Epithelial cell of proximal tubule (primary cell): ENCODE data around the gene TTN. TPM values are rescaled to one million over a fixed set of nuclear protein-coding genes. Genes with fewer than 3 reads are reported as not detected.

Experiments
- DNase-seq: peaks from one replicate; pipeline ENCODE4 v3.0.0-alpha.2; 2011; ENCODE audit warnings: low read depth
- H3K4me3 ChIP-seq: 2 replicates; pipeline ENCODE4 v1.5.1; 2011; ENCODE audit warnings: low read depth, mild to moderate bottlenecking, low read length
- total RNA-seq: library from RNA; depleted of rRNA; stranded (reverse); fragments of >200 nt; gene quantifications from 2 replicates; pipeline ENCODE4 v1.2.3, GENCODE V29; 2015
- TF ChIP-seq, protein P1 (sequence below): conservative IDR thresholded peaks from 2 replicates; pipeline ENCODE4 v1.5.1; 2012; ENCODE audit warnings: low read depth, mild to moderate bottlenecking, low read length

Gene TTN
- total RNA-seq, 1 donor from 2014 or later: 0.12 TPM

DNA sequence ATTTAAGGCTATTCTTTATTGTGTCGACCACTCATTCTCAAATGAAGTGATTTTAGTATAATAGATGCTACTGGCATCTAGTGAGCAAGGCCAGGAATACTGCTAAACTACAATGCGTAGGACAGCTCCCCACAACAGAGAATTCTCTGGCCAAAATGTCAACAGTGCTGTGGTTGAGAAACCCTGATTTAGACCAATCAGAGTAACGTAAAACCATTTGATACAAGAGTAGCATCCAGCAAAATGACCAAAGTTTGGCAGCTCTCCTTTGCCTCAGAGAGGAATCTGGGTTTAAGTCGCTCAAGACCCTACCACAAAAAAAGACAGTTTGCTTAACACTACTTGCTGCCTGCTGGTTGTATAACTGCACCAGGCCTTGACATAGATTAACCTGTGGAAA lies 37.0 kb upstream of the TTN start:
- no peak overlapping the region for H3K4me3 ChIP-seq
- TF ChIP-seq, protein P1, sequence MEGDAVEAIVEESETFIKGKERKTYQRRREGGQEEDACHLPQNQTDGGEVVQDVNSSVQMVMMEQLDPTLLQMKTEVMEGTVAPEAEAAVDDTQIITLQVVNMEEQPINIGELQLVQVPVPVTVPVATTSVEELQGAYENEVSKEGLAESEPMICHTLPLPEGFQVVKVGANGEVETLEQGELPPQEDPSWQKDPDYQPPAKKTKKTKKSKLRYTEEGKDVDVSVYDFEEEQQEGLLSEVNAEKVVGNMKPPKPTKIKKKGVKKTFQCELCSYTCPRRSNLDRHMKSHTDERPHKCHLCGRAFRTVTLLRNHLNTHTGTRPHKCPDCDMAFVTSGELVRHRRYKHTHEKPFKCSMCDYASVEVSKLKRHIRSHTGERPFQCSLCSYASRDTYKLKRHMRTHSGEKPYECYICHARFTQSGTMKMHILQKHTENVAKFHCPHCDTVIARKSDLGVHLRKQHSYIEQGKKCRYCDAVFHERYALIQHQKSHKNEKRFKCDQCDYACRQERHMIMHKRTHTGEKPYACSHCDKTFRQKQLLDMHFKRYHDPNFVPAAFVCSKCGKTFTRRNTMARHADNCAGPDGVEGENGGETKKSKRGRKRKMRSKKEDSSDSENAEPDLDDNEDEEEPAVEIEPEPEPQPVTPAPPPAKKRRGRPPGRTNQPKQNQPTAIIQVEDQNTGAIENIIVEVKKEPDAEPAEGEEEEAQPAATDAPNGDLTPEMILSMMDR: no peak
- DNase-seq: no peak

DNA sequence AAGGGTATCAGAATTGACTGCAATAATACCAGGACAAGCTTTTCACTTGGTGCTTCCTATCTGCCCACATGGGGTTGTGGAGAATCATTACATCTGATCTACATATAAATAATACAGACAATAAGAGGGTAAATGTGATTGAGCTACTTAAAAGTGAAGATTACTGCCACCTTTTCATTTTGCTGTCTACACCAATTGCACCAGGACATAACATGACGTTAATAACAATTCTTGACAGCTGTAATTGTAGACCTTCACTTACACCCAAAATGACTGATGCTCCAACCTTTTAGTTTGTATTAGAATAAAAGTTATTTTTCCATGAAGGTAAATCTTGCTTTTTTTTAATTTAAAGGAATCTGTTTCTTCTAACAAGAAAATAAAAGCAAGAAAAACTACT lies 36.5 kb upstream of the TTN start:
- TF ChIP-seq, protein P1: no peak
- H3K4me3 ChIP-seq: no peak overlapping the region
- no peak for DNase-seq

- no peak overlapping the region for H3K4me3 ChIP-seq
- DNase-seq: no peak
- TF ChIP-seq, protein P1: no peak
Observed at GRCh38 chr2:178836807-178837206, 29.6 kb upstream of the TTN start.

- TF ChIP-seq, protein P1: no peak
- no peak for DNase-seq
- no peak overlapping the region for H3K4me3 ChIP-seq
Observed at GRCh38 chr2:178834086-178834485, 26.9 kb upstream of the TTN start.

- no peak for DNase-seq
- H3K4me3 ChIP-seq: no peak overlapping the region
- TF ChIP-seq, protein P1: no peak
Observed at GRCh38 chr2:178833382-178833781, 26.2 kb upstream of the TTN start.

DNA sequence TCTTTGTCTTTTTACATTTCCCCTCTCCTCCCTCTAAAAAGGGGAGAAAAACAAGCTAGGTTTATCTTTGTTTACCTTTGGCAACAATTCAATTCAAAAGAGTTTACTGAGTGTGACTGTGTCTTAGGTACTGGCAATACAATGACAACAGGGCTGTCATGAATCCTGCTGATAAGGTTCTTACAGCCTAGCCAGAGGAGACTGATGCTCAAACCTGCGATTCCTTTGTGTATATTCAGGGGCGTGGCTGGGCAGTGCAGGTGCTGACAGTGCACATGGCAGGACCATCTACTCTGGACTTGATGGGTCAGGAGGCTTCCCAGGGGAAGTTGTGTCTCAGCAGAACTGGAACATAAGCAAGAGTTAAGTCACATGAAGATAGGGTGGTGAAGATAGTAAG lies 23.2 kb upstream of the TTN start:
- TF ChIP-seq, protein P1: no peak
- no peak overlapping the region for H3K4me3 ChIP-seq
- DNase-seq: no peak

GRCh38 chr2:178829981-178830380 lies 22.8 kb upstream of the TTN start:
- DNase-seq: no peak
- TF ChIP-seq, protein P1: no peak
- H3K4me3 ChIP-seq: no peak overlapping the region
